ENCODE measurements around the gene AFAP1L2.

- TF ChIP-seq CTCF (IDR thresholded peaks at IDR 0.05) (no peak), POLR2AphosphoS5 (IDR thresholded peaks at IDR 0.05) (no peak), POLR2A (IDR thresholded peaks at IDR 0.05) (no peak)
Measured at GRCh38 chr10:114272696-114273095, 131.6 kb downstream of the AFAP1L2 start.

All from stomach (tissue), 4 donors.